Prostate gland (tissue), 2 donors: ENCODE measurements around the gene KCNK4.

Experiments
- CTCF ChIP-seq, 4 experiments: fragments of 200-600 bp in 2 of 4; fragments of 450-650 bp in 2 of 4; sonication (generic) in 2 of 4; IDR thresholded peaks; 1 replicate in 3 of 4; 2 replicates in 1 of 4; pipeline ENCODE4 v1.5.1; 2016 to 2019; ENCODE audit warnings: antibody characterized with exemption in 4 of 4, mild to moderate bottlenecking in 2 of 4, moderate library complexity in 2 of 4
- POLR2A ChIP-seq: fragments of 450-650 bp; IDR thresholded peaks from one replicate; pipeline ENCODE4 v1.6.1; 2016; ENCODE audit warnings: antibody characterized with exemption, mild to moderate bottlenecking

- TF ChIP-seq POLR2A (no peak), CTCF (IDR thresholded peaks at IDR 0.05) (no peak)
Observed at GRCh38 chr11:64348383-64349024, 57.4 kb downstream of the KCNK4 start.
